Heart left ventricle (tissue), 13 donors: ENCODE results near the gene NMT2.

ENCODE experiments used
- CTCF ChIP-seq, 12 donors: fragments of 200-600 bp; sonication (generic) in 4 of 12; IDR thresholded peaks; one replicate each; pipeline versions ENCODE4 v1.5.0 to v1.8.0; 2018 to 2022; ENCODE audit warnings: antibody characterized with exemption in 12 of 12, mild to moderate bottlenecking in 5 of 12
- POLR2A ChIP-seq, 2 donors: fragments of 450-650 bp; IDR thresholded peaks; one replicate each; pipeline ENCODE4 v1.6.1; 2017; ENCODE audit warnings: antibody characterized with exemption in 2 of 2, mild to moderate bottlenecking in 2 of 2, moderate library complexity in 2 of 2
- donor health status: ischemic (EF 13 %, LVEDD 7.1; RV severe dilation, severe dysfunction).
- donor health status: DM: no; HTN: yes; CAD: no.
- donor health status: DM: no; HTN: no; CAD: no.
- donor health status: ischemic (EF 25% LVEDD 6.9; RV normal size, moderate dysfunction).
- donor health status: ischemic (EF 25% LVEDD 5.7; RV mildly dilated, moderate dysfunction).
- donor health status: ischemic (EF 35%, LVEDD 5.7; RV mildly dilated, moderate dysfunction).
- donor health status: nonischemic (EF 11% LVEDD 7.7; RV severe dilation, severe dysfunction).
- donor health status: DM: yes; HTN: yes; CAD: no.
- donor health status: PGD.
- donor health status: ischemic (EF 29% LVEDD 5.4; RV normal size, mild dysfunction).
- donor health status: nonischemic (EF 23%, LVEDD 6.1; RV moderate dilation, normal function).

- TF ChIP-seq CTCF (IDR thresholded peaks at IDR 0.05) = no peak
- TF ChIP-seq POLR2A (IDR thresholded peaks at IDR 0.05) = no peak
Measured at GRCh38 chr10:15060638-15061037, 107.9 kb downstream of the NMT2 start.
